ENCODE measurements around the gene CREB3L2.

- TF ChIP-seq, protein P1, sequence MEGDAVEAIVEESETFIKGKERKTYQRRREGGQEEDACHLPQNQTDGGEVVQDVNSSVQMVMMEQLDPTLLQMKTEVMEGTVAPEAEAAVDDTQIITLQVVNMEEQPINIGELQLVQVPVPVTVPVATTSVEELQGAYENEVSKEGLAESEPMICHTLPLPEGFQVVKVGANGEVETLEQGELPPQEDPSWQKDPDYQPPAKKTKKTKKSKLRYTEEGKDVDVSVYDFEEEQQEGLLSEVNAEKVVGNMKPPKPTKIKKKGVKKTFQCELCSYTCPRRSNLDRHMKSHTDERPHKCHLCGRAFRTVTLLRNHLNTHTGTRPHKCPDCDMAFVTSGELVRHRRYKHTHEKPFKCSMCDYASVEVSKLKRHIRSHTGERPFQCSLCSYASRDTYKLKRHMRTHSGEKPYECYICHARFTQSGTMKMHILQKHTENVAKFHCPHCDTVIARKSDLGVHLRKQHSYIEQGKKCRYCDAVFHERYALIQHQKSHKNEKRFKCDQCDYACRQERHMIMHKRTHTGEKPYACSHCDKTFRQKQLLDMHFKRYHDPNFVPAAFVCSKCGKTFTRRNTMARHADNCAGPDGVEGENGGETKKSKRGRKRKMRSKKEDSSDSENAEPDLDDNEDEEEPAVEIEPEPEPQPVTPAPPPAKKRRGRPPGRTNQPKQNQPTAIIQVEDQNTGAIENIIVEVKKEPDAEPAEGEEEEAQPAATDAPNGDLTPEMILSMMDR (IDR thresholded peaks at IDR 0.05 in 4 of 5, conservative IDR thresholded peaks at IDR 0.05 in 1 of 5): no peak
- TF ChIP-seq POLR2A (IDR thresholded peaks at IDR 0.05): no peak
These were observed 51.6 kb downstream of the CREB3L2 start for GRCh38 chr7:137950263-137950621.
